Body of pancreas (tissue), 4 donors: ENCODE results near the gene ACAD8.

Experiments
- POLR2A ChIP-seq, 3 donors: fragments of 450-650 bp; IDR thresholded peaks; one replicate each; pipeline ENCODE4 v1.6.1; 2016; ENCODE audit warnings: antibody characterized with exemption in 3 of 3, mild to moderate bottlenecking in 2 of 3
- TF ChIP-seq, protein P1 (sequence below), 7 experiments: fragments of 450-650 bp in 4 of 7; fragments of 200-600 bp in 3 of 7; sonication (generic) in 3 of 7; IDR thresholded peaks; one replicate each; pipeline ENCODE4 v1.5.1; 2016 to 2019; ENCODE audit warnings: antibody characterized with exemption in 7 of 7

DNA sequence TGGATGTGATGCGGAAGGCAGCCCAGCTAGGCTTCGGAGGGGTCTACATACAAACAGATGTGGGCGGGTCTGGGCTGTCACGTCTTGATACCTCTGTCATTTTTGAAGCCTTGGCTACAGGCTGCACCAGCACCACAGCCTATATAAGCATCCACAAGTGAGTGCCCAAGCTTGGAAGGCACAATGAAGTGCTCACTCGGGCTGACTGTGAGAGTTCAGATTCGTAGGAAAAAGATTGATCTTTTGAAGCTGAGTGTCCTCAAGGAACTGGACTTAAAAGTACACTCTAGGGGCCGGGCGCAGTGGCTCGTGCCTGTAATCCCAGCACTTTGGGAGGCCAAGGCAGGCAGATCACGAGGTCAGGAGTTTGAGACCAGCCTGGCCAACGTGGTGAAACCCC, 3.7 kb downstream of the ACAD8 start:
- no peak for TF ChIP-seq POLR2A (IDR thresholded peaks at IDR 0.05)
- TF ChIP-seq, protein P1, sequence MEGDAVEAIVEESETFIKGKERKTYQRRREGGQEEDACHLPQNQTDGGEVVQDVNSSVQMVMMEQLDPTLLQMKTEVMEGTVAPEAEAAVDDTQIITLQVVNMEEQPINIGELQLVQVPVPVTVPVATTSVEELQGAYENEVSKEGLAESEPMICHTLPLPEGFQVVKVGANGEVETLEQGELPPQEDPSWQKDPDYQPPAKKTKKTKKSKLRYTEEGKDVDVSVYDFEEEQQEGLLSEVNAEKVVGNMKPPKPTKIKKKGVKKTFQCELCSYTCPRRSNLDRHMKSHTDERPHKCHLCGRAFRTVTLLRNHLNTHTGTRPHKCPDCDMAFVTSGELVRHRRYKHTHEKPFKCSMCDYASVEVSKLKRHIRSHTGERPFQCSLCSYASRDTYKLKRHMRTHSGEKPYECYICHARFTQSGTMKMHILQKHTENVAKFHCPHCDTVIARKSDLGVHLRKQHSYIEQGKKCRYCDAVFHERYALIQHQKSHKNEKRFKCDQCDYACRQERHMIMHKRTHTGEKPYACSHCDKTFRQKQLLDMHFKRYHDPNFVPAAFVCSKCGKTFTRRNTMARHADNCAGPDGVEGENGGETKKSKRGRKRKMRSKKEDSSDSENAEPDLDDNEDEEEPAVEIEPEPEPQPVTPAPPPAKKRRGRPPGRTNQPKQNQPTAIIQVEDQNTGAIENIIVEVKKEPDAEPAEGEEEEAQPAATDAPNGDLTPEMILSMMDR (IDR thresholded peaks at IDR 0.05): no peak
